ENCODE results near the gene SDSL.

The SDSL gene

GRCh38 chr12:113395119-113395518 lies 27.1 kb upstream of the SDSL start:
- no peak for ATAC-seq
- no peak for TF ChIP-seq BACH2 (CRISPR knock-in tag; IDR thresholded peaks at IDR 0.05; ENCODE audit: borderline replicate concordance)
- no peak for TF ChIP-seq ZFP3 (CRISPR knock-in tag; IDR thresholded peaks at IDR 0.05)
- no peak for TF ChIP-seq SNAI2 (CRISPR knock-in tag; IDR thresholded peaks at IDR 0.05)

- TF ChIP-seq TOX (CRISPR knock-in tag; IDR thresholded peaks at IDR 0.05; ENCODE audit: borderline replicate concordance) = no peak
- no peak for TF ChIP-seq OSR1 (CRISPR knock-in tag; IDR thresholded peaks at IDR 0.05)
- no peak for TF ChIP-seq PPARA (CRISPR knock-in tag; IDR thresholded peaks at IDR 0.05; ENCODE audit: borderline replicate concordance)
- TF ChIP-seq ZFP30 (CRISPR knock-in tag; IDR thresholded peaks at IDR 0.05) = no peak
- TF ChIP-seq ISL1 (CRISPR knock-in tag; IDR thresholded peaks at IDR 0.05) = no peak
- TF ChIP-seq CSRNP3 (CRISPR knock-in tag; IDR thresholded peaks at IDR 0.05) = no peak
- TF ChIP-seq ZFP3 (CRISPR knock-in tag; IDR thresholded peaks at IDR 0.05) = no peak
- TF ChIP-seq POU6F1 (CRISPR knock-in tag; IDR thresholded peaks at IDR 0.05; ENCODE audit: borderline replicate concordance, low read depth) = no peak
- no peak for TF ChIP-seq PATZ1 (CRISPR knock-in tag; IDR thresholded peaks at IDR 0.05; ENCODE audit: borderline replicate concordance)
- TF ChIP-seq TCF4 (CRISPR knock-in tag; IDR thresholded peaks at IDR 0.05; ENCODE audit: borderline replicate concordance) = no peak
- TF ChIP-seq ZC3H10 (CRISPR knock-in tag; IDR thresholded peaks at IDR 0.05) = no peak
- TF ChIP-seq GLIS3 (CRISPR knock-in tag; IDR thresholded peaks at IDR 0.05) = no peak
- TF ChIP-seq ZNF8 (CRISPR knock-in tag; IDR thresholded peaks at IDR 0.05) = no peak
- TF ChIP-seq ZNF565 (CRISPR knock-in tag; conservative IDR thresholded peaks at IDR 0.05; ENCODE audit: low read depth) = no peak
- ATAC-seq = no peak
These were observed 26.0 kb upstream of the SDSL start for GRCh38 chr12:113396200-113396599.

- peak; percentile 7; the same call in 2 of the 3 replicates for ATAC-seq
- TF ChIP-seq ESRRG (CRISPR knock-in tag; IDR thresholded peaks at IDR 0.05) = no peak
- TF ChIP-seq TCF4 (CRISPR knock-in tag; IDR thresholded peaks at IDR 0.05; ENCODE audit: borderline replicate concordance) = no peak
- no peak for TF ChIP-seq POU6F1 (CRISPR knock-in tag; IDR thresholded peaks at IDR 0.05; ENCODE audit: borderline replicate concordance, low read depth)
- TF ChIP-seq ZFP30 (CRISPR knock-in tag; IDR thresholded peaks at IDR 0.05) = no peak
- TF ChIP-seq GLIS3 (CRISPR knock-in tag; IDR thresholded peaks at IDR 0.05) = no peak
- no peak for TF ChIP-seq ZFP3 (CRISPR knock-in tag; IDR thresholded peaks at IDR 0.05)
- no peak for TF ChIP-seq RARB (CRISPR knock-in tag; IDR thresholded peaks at IDR 0.05)
- no peak for TF ChIP-seq TOX (CRISPR knock-in tag; IDR thresholded peaks at IDR 0.05; ENCODE audit: borderline replicate concordance)
- no peak for TF ChIP-seq OSR1 (CRISPR knock-in tag; IDR thresholded peaks at IDR 0.05)
- TF ChIP-seq TSHZ2 (CRISPR knock-in tag; IDR thresholded peaks at IDR 0.05) = no peak
- no peak for TF ChIP-seq ZC3H10 (CRISPR knock-in tag; IDR thresholded peaks at IDR 0.05)
- TF ChIP-seq ARNTL (CRISPR knock-in tag; IDR thresholded peaks at IDR 0.05; ENCODE audit: borderline replicate concordance, low read depth) = no peak
- TF ChIP-seq ZNF565 (CRISPR knock-in tag; conservative IDR thresholded peaks at IDR 0.05; ENCODE audit: low read depth) = no peak
- no peak for TF ChIP-seq PPARA (CRISPR knock-in tag; IDR thresholded peaks at IDR 0.05; ENCODE audit: borderline replicate concordance)
- TF ChIP-seq ZNF8 (CRISPR knock-in tag; IDR thresholded peaks at IDR 0.05) = no peak
- TF ChIP-seq SNAI2 (CRISPR knock-in tag; IDR thresholded peaks at IDR 0.05) = no peak
These were observed 25.2 kb upstream of the SDSL start for GRCh38 chr12:113396828-113397496.
